Colon (tissue), 2 donors: ENCODE measurements around the gene NEK8.
"Not testable (repeated sequence)": the region's sequence is repeated elsewhere in the genome, so short reads cannot be mapped to it uniquely, and the experiment has no call there.

ENCODE experiments used
- FAIRE-seq: peaks from 2 replicates; lab custom pipeline; 2012; peaks lifted over from hg19 to GRCh38; lab: Jason Lieb, UNC
- donor health status: control.
- donor health status: control.

The NEK8 gene

DNA sequence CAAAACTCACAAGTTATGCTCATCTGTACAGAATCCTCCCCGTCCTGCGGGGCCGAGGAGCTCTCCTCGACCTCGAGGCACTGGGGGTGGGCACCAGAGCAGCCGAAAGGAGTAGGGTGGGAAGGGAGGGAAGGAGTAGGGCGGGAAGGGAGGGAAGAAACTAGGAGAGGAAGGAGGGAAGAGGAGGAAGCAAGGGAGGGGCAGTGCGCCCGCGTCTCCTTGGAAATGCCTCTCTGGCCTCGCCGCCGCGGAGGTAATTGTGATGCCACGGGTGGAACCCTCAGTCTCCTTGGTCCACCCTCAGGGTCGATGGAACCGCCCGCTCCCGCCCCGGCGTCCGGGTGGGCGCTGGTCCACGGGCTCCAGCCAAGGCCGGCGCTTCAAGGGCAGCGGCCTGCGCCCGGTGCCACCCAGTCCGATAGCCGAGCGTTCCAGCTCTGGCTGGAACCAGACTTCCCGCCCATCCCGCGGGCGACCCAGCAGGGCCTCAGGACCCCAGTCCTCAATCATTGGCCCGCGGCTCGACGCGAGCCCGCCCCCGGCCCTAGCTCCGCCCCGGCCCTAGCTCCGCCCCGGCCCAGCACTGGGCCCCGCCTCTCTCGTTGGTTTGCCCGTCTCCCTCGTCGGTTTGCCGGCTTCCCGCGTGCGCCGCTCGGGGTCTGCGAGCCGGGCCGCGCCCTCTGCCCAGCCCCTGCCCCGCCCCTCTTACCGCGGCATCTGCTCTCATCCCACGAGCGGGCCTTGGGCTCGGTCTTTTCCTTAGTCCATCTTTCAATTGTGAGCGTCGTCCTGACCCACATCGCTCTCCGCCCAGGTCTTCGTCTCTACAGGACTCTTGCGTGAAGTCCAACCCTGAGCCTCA, 17.5 kb upstream of the NEK8 start:
- FAIRE-seq: no peak

DNA sequence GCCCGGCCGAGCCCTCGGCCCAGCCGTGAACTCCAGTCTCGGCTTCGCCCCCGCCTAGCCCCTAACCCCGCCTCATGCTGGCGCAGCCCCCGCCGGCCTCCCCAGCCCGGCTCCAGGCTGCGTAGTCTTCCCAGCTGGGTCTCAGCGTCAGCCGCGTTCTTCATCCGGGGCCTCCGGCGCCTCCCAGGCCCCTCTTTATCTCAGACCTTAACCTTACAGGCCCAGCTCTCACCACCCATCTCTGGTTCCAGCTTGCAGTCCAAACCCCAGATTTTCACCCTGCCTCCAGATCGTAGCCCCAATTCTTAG, 16.9 kb upstream of the NEK8 start, which contains the start of gene PROCA1:
Gene PROCA1, minus strand, starts transcription at position 166 of the 309 bp plus-strand sequence. CDS start 228 bp downstream, outside the sequence.
- FAIRE-seq: no peak

DNA sequence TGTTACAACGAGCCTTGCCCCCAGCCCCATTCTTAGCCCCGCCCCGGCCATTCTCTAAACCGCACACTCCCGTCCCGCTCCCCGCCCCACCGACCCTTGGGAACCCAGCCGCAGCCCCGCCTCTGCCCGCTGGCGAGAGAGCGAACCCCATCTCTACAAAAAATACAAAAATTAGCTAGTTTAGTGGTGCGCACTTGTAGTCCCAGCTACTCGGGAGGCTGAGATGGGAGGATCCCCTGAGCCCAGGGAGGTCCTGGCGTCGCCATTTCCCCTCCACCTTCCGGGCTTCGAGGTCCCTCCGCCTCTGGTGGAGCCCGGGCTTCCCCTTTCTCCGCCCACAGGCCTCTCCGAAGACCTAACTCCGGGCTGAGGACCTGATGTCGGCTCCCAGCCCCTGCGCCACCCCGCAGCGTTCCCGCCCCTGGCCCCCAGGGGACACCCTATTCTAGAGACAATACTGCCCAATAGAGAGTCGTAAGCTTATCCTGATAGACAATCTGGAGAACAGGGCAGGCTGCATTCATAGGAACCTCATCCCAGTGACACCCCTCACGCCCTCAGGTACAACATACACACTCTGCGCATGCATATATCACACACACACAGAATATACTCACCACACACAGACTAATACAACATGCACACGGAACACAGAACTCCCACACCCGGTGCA, 16.4 kb upstream of the NEK8 start:
- FAIRE-seq: no peak

DNA sequence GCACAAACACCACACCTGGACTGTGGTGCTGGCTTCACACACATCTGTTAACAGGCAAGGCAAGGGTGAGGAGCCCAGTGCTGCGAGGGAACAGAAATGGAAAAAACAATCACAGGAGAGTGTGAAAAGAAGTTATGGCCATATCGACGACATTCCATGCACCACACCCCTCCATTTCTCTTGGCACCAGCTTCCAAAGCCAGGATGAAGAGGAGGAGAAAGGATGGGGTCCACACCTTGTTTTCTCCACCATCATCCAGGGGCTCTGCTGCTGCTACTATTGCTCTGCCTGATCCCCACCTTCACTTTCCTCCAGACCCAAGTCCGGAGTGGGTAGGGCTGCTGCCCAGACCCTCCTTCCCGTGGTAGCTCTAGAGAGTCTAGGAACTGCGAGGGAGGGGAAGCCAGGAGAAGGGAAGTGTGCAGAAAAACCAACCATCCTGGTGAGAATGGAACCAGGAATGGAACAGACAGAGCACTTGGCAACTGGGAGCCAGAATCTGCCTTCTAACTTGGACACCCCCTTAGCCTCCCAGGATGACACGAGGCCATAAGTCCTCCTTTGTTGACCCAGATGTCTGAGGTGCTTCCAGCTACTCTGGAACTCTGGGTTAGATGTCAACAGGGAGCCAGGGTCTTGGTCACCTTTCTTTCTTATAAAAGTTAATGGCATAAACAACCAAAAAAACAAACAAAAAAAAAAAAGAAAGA, 15.7 kb upstream of the NEK8 start:
- FAIRE-seq: no peak

DNA sequence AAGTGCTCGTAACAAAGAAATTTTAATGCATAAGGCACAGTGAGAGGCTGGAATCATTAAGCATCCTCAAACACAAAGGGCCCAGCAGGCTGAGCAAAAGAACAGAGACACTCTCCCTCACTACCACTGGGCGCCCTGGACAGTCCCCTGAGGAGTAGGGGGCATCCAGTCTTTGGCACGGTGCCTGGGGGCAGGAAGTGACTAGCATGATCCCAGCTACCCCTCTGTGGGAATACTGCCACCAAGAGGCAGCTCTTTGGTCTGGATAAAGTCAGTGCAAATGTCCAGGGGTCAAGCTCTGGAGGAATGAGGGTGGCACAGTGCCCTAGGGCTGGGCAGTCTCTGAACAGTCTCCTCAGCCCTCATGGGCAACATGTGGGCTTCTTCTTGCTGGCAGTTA, 14.3 kb upstream of the NEK8 start:
- no peak for FAIRE-seq

DNA sequence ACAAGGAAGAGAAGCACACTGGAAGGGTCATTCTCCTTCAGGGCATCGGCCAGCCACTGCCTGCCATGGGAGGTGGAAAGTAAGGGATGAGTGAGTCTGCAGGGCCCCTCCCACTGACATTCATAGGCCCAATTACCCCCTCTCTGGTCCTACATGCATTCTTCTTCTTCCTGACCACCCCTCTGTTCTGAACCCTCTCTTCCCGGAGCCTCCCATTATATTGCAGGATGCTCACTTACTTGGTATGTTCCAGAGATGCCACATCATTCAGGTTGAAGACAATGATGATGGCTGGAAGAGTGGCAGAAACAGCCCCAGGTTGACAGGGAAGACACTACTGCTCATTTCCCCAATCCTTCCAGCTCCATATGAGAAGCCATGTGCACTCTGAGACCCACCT, 13.4 kb upstream of the NEK8 start:
- no peak for FAIRE-seq

DNA sequence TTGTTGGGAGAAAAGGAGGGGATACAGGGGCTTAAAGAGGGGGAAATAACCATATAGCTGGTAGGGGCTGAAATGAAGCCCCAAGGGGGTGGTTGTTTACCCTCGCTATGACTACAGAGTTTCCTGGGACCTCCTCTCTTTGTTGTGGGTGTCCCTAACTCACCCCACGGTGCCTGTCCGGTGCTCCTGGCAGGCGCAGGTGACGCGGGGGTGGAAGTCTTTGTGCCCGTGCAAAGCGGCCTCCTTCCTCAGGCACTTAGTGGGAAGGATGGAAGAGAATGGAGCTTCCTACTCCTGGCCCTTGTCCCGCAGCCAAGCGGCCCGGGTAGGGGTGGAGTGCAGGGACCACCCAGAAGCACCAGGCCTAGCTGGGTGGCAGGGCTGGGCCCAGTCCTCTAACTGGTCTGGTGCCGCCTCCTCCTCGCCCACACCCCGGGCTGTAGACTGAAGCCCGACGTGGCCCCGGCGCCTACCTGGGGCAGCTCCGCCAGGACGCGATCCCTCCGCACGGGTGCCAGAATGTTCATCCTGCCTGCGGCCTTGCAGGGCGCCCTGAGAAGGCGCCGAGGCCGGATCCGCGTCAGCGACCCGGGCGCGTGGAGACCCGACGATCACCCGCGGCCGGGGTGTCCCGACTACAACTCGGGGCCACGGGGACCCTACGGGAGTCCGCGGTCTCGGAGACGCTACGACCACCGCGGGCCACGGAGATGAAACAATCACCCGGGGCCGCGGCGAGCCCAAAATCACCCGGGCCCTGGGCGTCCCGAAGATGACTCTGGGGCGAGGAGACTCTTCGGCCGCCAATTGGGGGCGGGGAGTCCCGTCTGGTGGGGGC, 11.6 kb upstream of the NEK8 start:
- no peak for FAIRE-seq

DNA sequence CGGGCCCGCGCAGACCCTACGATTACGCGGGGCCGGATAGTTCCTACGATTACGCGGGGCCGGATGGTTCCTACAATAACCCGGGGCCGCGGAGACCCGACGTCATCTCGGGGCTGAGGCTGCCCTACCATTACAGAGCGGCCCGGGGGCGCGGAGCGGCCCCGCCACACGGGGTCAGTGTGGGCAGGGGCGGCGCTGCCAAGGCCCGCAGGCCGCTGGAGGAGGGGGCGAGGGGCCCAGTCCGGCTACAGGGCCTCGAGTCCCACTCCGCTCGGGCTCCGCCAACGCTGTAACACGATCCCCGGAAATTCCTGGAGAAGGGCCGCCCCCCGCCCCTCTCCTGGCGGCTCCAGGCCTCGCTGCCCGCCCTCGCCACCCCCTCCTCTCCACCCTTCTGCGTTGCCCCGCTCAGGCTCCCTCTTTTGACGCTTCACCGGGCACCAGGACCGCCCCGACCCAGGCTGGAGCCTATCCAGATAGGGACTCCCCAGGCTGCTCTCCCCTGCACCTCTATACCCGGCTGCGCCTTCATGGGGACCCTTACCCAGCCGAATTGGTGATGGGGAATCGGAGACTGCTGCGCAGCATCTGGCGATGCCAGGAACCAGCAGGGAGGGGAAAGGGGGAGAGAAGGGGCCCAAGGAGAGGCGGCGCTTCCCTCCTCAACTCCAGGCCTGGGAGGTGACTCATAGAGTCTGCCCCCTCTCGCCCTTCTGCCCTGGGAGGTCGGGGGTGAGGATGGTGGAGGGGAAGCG, 10.8 kb upstream of the NEK8 start, which contains the start of gene RAB34:
Gene RAB34, minus strand, starts transcription at position 291 of the 755 bp plus-strand sequence. CDS start 602 bp downstream, outside the sequence.
- no peak for FAIRE-seq

DNA sequence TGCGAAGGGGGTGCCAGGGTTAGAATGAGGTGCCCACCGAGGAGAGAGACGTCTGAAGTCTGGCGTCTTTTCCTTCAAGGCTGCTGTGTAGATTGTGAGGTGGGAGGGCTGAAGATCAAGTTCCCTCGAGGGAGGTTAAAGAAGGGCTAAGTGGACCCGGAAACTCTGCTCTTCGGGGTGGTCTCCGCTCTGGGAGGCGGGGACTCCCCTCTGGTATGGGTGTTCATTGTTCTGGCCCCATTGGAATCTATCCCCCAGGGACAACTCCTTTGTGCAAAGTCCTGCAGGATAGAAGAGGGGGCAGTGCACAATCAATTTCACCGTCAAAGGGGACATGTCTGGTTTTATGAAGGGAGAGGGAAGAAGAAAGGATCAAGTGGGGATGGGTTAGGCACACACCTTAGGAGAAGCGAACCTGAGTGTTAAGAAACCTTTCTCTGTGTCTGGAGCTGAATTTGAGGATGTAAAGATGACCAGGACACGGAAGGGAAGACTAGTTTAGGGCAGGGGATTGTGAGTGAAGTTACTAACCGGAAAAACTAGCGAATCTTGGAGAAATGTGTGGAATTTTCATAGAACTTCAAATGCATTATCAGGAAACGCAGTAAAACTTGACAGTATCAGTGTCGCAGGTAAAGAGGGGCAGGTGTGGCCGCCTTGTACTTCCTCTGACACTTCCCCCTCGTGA, 10.1 kb upstream of the NEK8 start:
- no peak for FAIRE-seq

DNA sequence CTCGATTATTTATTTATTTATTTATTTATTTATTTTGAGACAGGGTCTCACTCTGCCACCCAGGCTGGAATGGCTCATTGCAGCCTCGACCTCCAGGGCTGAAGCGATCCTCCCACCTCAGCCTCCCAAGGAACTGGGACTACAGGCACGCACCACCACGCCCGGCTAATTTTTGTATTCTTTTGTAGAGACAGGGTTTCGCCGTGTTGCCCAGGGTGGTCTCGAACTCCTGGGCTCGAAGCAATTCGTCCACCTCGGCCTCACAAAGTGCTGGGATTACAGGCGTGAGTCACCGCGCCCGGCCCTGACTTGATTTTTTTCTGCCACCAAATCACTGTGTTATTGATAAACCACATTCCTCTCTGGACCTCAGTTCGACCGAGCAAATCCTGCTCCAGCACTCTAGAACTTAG, 9.6 kb upstream of the NEK8 start:
- no peak for FAIRE-seq

DNA sequence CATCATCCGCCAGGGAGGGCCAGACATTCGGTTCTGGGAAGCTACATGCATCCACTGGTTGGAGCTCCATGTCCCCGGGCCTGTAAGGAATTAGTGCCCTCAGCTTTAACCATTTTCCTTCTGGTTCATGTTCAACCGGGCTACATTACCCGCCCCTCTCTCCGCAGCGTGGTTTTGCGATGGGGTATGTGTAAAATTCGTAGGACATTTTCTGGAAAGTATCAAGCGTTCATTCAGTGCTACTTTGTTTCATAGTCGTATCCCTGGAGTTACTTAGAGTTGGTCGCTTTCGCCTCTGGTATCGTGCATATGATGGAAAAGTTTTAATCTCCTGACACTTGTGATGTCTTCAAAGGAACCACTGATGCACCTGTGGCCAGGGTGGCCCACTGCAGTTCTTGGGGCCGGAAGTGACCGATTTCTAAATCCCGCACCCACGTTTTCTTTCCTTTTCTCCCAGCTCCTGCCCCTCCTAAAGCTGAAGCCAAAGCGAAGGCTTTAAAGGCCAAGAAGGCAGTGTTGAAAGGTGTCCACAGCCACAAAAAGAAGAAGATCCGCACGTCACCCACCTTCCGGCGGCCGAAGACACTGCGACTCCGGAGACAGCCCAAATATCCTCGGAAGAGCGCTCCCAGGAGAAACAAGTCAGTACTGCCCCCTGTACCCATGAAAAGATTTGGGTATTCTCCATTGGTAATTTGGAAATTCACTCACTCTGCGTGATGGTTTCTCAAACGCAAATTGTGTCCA, 8.2 kb upstream of the NEK8 start:
- no peak for FAIRE-seq

DNA sequence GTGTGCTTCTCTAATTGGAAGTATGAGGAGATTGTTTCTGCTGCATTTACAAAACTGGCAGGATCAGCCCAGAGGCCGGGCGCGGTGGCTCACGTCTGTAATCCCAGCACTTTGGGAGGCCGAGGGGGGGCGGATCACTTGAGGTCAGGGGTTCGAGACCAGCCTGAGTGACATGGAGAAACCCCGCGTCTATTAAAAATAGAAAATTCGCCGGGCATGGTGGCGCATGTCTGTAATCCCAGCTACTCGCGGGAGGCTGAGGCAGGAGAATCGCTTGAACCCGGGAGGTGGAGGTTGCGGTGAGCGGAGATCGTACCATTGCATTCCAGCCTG, 7.6 kb upstream of the NEK8 start:
- not testable (repeated sequence) for FAIRE-seq

DNA sequence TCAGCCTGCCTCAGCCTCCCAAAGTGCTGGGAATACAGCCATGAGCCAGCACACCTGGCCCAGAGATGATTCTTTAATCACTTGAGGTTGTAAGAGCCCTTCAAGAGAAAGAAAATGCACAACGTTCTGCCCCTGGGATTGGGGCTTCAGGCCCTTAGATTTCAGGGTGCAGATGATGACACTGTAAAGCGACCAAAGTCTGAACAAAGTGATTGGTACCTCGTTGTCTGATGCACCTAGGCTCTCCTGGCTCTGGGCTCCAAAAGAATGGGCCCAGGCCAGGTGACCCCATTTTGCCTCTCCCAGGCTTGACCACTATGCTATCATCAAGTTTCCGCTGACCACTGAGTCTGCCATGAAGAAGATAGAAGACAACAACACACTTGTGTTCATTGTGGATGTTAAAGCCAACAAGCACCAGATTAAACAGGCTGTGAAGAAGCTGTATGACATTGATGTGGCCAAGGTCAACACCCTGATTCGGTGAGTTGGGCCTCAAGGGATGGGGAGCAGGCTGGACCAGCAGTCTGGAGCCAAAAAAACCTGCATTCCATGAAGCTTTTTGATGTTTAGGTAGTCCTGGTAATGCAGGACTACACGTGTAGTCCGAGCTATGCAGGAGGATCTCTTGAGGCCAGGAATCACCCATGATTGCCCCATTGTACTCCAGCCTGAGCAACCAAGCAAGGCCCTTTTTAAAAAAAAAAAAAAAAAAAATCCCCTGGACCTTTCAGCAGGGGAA, 6.0 kb upstream of the NEK8 start:
- FAIRE-seq: no peak

DNA sequence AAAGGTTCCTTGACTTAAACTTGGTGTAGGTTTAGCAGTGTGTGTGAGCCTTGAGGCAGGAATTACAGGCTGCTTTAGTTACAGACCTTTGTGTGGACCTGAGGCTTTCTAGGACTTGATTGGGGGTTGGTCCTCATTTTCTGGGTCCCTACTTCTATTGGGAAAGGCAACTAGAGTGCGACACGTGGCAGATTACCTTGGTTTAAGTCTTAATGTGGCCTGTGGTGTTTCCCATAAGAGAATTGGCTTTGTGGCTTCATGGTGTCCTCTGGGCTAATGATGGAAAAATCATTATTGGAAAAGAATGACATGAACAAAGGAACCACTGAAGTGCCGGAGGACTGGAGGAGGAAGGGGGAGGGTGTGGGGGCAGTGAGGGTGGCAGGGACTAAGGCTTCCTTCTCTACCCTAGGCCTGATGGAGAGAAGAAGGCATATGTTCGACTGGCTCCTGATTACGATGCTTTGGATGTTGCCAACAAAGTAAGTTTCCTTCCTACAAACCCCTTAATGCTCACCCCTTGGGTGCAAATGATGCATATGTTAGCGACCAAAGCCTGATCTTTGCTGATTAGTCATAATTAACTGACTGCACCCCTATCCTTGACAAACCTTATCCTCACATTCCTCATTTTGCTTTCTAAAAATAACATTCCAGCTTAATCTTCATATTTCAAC, 5.3 kb upstream of the NEK8 start:
- FAIRE-seq: no peak

DNA sequence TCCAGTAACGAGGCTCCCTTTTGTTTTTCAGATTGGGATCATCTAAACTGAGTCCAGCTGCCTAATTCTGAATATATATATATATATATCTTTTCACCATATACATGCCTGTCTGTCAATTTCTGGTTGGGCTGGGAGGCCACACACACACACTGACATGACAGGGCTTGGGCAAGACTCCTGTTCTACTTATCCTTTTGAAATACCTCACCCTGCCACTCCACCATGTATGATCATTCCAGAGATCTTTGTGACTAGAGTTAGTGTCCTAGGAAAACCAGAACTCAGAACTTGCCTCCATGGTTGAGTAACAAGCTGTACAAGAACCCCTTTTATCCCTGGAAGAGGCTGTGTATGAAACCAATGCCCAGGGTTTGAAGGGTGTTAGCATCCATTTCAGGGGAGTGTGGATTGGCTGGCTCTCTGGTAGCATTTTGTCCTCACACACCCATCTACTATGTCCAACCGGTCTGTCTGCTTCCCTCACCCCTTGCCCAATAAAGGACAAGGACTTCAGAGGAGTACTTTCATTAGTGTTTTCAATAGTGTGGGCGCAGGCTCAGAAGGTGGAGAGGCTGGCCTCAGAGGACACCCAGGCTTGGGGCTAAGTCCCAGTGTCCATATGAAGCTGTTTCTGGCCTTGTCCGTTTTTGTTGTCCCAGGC, 4.6 kb upstream of the NEK8 start:
- FAIRE-seq: not testable (repeated sequence)

DNA sequence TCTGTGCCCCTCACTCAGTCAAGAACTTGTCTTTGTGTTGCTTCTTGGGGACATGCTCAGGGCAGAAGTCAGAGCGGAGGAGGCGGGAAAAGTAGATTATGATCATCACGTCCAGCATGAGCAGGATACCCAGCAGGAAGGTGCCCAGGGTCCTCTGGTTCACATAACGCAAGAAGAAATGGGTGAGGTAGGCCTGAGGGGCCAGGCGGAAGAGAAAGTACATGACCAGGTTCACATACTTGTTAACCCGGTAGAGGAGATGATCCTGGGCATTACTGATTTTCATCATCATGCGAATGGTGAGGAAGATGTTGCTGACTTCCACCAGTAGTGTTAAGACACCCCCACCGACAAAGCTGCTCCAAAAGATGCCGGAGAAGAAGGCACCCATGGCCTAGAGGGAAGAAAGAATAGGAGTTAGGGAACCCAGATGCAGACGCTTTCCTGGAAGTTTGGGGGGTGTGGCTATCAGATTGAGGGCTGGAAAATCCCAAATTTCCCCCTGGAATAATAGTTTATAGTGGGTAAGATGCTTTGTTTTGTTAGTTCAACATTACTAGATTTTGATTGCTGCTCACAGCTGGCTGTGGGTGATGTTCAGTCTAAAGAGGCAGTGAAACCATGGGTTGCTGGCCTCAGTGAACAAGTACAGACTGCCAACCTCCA, 4.0 kb upstream of the NEK8 start:
- no peak for FAIRE-seq

DNA sequence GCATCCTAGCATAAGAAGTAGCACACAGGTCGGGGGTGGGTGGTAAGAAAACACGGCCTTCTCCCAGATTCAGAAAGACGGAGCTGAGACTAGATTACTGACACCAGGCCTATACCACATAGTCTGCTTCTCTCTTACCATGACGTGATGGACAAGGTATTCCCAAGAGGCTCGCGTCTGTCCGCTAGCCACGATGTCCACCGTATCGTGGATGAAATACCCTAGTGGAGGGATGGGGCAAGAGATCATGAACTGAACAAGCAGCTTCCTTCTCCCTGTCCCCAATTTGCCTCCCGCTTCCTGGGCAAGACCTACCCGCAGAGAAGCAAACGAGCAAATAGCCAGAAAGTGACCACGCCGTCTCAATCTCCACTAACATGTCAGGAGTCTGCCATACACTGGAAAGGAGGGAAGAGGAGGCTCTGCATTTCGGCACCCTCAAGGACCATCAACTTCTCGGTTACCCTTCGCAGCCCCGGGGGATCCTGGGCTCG, 3.4 kb upstream of the NEK8 start:
- FAIRE-seq: no peak
